Fibroblast of the aortic adventitia (primary cell): ENCODE data around the gene TBX22. TPM values are rescaled to one million over a fixed set of nuclear protein-coding genes. Genes with fewer than 3 reads are reported as not detected.

ENCODE experiments used
- DNase-seq: peaks from one replicate; pipeline ENCODE4 v3.0.0-alpha.2; 2010; ENCODE audit warnings: low read depth
- H3K4me3 ChIP-seq: 2 replicates; pipeline ENCODE4 v1.5.1; 2011; ENCODE audit warnings: low read depth, mild to moderate bottlenecking, control low read depth, low read length, moderate library complexity
- CTCF ChIP-seq: IDR thresholded peaks from 2 replicates; pipeline ENCODE4 v1.5.1; 2011; ENCODE audit warnings: mild to moderate bottlenecking, low read length, control low read depth, inconsistent platforms; ENCODE audit not compliant: insufficient read depth
- total RNA-seq: library from RNA; depleted of rRNA; stranded (reverse); fragments of >200 nt; gene quantifications from 2 replicates; pipeline ENCODE4 v1.2.3, GENCODE V29; 2012; ENCODE audit warnings: low replicate concordance

Gene TBX22
- total RNA-seq, result not detected in 2 replicates

- DNase-seq, result no peak
- TF ChIP-seq CTCF, result no peak
- H3K4me3 ChIP-seq, result no peak within 1 kb of the TSS
Observed at GRCh38 chrX:80014141-80014940, at the start of gene TBX22. TSS of gene TBX22 (plus strand) at chrX:80014753. CDS start at chrX:80022270, 7,517 bp downstream.

GRCh38 chrX:79975605-79976004 lies 38.9 kb upstream of the TBX22 start:
- no peak for DNase-seq
- no peak for TF ChIP-seq CTCF
- no peak overlapping the region for H3K4me3 ChIP-seq

GRCh38 chrX:80004458-80004857 lies 10.1 kb upstream of the TBX22 start:
- no peak for DNase-seq
- TF ChIP-seq CTCF, result no peak
- no peak overlapping the region for H3K4me3 ChIP-seq

- no peak overlapping the region for H3K4me3 ChIP-seq
- no peak for TF ChIP-seq CTCF
- DNase-seq, result no peak
Observed at GRCh38 chrX:80011522-80011921, 3.0 kb upstream of the TBX22 start.

GRCh38 chrX:80016182-80016581 lies 1.6 kb downstream of the TBX22 start:
- no peak for TF ChIP-seq CTCF
- DNase-seq, result no peak
- H3K4me3 ChIP-seq, result no peak overlapping the region

- no peak overlapping the region for H3K4me3 ChIP-seq
- no peak for TF ChIP-seq CTCF
- DNase-seq, result no peak
Observed at GRCh38 chrX:80021621-80022020, 7.1 kb downstream of the TBX22 start.
